ENCODE data around the gene TRAF7.

The TRAF7 gene

DNA sequence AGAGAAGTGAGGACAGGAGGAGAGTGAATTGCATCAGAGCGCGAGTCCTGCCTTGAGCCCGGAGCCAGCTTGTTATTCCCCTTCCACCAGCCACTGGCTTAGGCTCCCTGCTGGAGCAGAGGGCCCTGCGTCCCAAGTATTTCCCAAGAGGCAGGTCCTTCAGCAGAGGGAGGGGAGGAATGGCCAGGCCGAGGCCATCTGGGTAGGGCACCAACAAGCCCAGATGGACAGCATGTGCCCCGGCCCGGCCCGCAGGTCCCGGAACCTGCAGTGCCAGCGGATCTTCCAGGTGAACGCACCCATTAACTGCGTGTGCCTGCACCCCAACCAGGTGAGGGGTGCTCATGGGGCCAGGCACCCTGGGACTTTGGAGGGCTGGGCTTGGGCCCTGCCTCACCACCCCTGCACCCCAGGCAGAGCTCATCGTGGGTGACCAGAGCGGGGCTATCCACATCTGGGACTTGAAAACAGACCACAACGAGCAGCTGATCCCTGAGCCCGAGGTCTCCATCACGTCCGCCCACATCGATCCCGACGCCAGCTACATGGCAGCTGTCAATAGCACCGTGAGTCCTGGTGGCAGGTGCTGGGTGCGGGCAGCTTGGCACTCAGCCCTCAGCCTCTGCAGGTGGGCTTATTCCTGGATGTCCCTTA is 51.3 kb downstream of the TRAF7 start:
- TF ChIP-seq, protein P1, sequence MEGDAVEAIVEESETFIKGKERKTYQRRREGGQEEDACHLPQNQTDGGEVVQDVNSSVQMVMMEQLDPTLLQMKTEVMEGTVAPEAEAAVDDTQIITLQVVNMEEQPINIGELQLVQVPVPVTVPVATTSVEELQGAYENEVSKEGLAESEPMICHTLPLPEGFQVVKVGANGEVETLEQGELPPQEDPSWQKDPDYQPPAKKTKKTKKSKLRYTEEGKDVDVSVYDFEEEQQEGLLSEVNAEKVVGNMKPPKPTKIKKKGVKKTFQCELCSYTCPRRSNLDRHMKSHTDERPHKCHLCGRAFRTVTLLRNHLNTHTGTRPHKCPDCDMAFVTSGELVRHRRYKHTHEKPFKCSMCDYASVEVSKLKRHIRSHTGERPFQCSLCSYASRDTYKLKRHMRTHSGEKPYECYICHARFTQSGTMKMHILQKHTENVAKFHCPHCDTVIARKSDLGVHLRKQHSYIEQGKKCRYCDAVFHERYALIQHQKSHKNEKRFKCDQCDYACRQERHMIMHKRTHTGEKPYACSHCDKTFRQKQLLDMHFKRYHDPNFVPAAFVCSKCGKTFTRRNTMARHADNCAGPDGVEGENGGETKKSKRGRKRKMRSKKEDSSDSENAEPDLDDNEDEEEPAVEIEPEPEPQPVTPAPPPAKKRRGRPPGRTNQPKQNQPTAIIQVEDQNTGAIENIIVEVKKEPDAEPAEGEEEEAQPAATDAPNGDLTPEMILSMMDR (IDR thresholded peaks at IDR 0.05; ENCODE audit: borderline replicate concordance, control extremely low read depth, extremely low read depth, insufficient read depth, missing control alignments), result no peak
- no peak for DNase-seq (ENCODE audit: low spot score)
- in situ Hi-C loops (cut with MboI; ENCODE audit: low sequenced_read_pairs, unreplicated experiment), result no loop called here

DNA sequence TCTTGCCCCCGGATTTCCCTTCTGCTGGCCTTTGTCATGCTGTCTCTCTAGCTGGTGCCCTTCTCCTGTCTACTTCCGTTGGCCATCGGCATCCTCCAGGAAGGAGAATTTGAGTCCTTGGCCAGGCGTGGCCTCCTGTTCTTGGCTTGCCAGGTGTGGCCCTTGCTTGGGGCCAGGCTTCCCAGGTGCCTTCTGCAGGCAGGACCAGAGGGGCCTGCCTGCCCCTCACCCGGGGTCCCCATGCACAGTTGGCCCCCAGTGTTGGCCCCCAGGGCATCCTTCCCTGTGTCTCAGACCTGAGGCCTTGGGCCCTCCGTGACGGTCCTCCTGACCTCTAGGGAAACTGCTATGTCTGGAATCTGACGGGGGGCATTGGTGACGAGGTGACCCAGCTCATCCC is 52.3 kb downstream of the TRAF7 start:
- in situ Hi-C loops (cut with MboI; ENCODE audit: low sequenced_read_pairs, unreplicated experiment), result no loop called here
- DNase-seq (ENCODE audit: low spot score), result no peak
- TF ChIP-seq, protein P1 (IDR thresholded peaks at IDR 0.05; ENCODE audit: borderline replicate concordance, control extremely low read depth, extremely low read depth, insufficient read depth, missing control alignments), result no peak

DNA sequence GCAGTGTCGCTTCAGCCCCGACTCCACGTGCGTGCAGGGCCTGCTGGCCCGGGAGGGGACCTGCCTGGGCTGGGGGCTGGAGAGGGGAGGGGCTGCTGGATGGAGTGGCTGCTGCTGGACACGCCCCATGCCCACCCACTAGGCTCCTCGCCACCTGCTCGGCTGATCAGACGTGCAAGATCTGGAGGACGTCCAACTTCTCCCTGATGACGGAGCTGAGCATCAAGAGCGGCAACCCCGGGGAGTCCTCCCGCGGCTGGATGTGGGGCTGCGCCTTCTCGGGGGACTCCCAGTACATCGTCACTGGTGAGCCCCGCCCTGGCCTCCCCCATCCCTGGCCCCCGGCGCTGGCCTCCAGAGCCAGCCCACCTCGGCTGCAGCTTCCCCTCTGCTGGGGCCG is 52.7 kb downstream of the TRAF7 start:
- in situ Hi-C loops (cut with MboI; ENCODE audit: low sequenced_read_pairs, unreplicated experiment), result no loop called here

DNA sequence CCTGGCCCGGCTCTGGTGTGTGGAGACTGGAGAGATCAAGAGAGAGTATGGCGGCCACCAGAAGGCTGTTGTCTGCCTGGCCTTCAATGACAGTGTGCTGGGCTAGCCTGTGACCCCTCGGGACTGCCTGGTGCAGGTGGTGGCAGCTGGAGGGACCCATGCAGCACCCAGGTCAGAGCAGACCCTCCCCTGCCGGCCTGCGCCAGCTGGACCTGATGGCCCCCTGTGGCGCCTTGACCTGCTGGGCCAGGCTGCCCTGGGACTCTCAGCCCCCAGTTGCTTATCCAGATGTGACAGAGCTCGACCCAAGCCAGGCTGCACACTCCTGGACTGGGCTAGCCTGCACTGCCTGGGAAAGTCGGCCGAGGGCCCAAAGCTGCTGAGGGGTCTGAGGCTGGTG is 53.2 kb downstream of the TRAF7 start:
- in situ Hi-C loops (cut with MboI; ENCODE audit: low sequenced_read_pairs, unreplicated experiment), result no loop called here
- TF ChIP-seq, protein P1 (IDR thresholded peaks at IDR 0.05; ENCODE audit: borderline replicate concordance, control extremely low read depth, extremely low read depth, insufficient read depth, missing control alignments), result no peak
- no peak for DNase-seq (ENCODE audit: low spot score)

More for the DNA sequence above, 52.7 kb downstream of the TRAF7 start:
- TF ChIP-seq, protein P1 (IDR thresholded peaks at IDR 0.05; ENCODE audit: borderline replicate concordance, control extremely low read depth, extremely low read depth, insufficient read depth, missing control alignments), result no peak
- no peak for DNase-seq (ENCODE audit: low spot score)

DNA sequence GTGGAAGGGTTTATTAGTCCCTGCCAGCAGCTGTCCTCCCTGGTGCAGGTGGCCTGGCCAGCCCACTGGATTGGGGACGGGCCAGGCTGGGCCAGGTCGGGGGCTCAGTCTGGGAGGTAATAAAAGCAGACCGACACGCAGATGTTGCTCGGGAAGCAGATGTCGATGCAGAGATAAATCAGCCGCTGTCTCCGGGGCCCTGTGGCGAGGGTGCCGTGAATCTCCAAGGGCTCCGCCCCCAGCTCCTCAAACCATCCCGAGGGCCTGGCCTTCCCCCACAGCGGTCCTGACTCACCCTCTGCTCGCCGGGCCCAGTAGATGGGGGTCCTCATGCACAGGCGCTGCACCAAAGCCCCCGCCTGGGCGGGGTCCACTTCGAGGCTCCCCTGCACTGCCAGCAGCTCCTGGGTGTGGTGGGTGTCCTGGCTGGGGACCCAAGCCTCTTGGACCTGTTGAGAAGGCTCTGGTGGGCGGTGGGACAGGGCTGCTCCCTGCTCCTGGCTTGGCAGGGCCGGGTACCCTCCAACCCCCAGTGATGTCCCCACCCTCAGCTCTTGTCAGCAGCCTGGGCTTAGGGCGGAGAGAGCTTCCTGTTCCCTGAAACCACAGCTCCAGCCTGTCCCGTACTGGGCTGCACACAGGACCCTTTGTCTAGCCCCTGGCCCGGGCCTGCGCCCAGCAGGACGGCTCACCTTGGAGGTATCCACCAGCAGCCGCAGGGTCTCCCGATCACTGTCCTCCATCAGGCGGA is 53.9 kb downstream of the TRAF7 start:
- DNase-seq (ENCODE audit: low spot score), result no peak
- TF ChIP-seq, protein P1 (IDR thresholded peaks at IDR 0.05; ENCODE audit: borderline replicate concordance, control extremely low read depth, extremely low read depth, insufficient read depth, missing control alignments), result no peak
- in situ Hi-C loops (cut with MboI; ENCODE audit: low sequenced_read_pairs, unreplicated experiment), result no loop called here

DNA sequence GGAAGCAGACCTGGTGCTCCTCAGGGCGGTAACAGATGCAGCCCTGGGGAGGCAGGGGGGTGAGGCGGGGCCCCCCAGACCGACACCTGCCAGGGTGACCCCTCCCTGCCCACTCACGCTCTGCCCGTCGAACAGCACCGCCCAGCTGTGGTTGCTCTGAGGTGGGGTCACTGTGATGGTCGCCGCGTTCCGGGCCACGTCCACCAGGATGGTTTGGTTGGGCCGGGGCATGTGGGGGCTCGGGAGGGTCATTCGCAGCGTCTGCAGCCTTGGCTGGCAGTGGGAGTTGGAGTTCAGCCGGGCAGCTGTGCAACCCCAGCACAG is 54.4 kb downstream of the TRAF7 start:
- in situ Hi-C loops (cut with MboI; ENCODE audit: low sequenced_read_pairs, unreplicated experiment), result no loop called here
- TF ChIP-seq, protein P1 (IDR thresholded peaks at IDR 0.05; ENCODE audit: borderline replicate concordance, control extremely low read depth, extremely low read depth, insufficient read depth, missing control alignments), result no peak
- DNase-seq (ENCODE audit: low spot score), result no peak
